ENCODE results near the gene LRAT. TPM values are rescaled to one million over a fixed set of nuclear protein-coding genes. Genes with fewer than 3 reads are reported as not detected.
A peak's percentile ranks its signal among the peaks of the same experiment; 100 is the strongest.

Gene LRAT
- total RNA-seq, result under 1 TPM; 0.07 to 0.42 TPM

DNA sequence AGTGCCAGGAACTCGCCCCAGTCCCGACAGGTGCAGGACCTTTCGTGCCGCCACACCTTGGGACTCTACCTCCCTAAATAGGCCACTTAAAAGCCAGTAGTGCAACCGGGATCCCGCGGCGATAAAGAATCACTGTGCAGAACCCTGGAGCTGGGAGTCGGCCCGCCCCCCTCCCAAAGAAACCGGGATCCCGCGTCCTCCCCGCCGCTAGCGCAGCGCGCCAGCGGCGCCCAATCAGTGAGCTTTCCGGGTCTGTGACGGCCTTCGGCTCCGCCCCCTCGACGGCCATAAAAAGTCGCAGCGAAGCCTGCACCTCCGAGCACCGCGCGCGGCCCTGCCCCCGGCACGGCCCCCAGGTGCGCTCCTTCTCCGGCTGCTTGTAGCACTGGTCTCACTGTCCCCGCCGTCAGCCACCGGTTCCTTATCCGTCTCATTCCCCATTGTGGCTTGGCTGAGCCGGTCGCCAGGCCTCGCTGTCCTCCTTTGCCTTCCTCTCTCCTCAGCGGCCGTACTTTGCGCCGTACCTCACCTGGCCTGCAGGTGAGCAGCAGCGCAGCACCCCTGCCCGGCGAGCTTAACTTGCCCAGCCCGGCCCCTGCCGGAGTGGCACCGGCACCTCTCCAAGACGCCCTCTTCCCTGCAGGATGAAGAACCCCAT, at the start of gene LRAT:
Gene LRAT (plus strand): TSS at position 318 of the 658 bp plus-strand sequence. CDS start 327 bp downstream, at position 645.
- Histone ChIP-seq H3K4me3 (peak within 1 kb of the TSS; percentile 43), H3K27me3 (peaks cover 21% of the 10 kb centered on the region), H3K36me3 (no peaks in the 10 kb centered on the region), H3K4me1 (peaks cover 4% of the 10 kb centered on the region), H3K27ac (no peak within 1 kb of the TSS), H3K9ac (ENCODE audit: low read depth in 2 of 2, low read length in 2 of 2) (no peak within 1 kb of the TSS), H3K9me3 (no peaks in the 10 kb centered on the region)
- intact Hi-C loops (cut with DNase I), result no loop called here
- DNase-seq, result peak; percentile 82
- TF ChIP-seq, protein P1, sequence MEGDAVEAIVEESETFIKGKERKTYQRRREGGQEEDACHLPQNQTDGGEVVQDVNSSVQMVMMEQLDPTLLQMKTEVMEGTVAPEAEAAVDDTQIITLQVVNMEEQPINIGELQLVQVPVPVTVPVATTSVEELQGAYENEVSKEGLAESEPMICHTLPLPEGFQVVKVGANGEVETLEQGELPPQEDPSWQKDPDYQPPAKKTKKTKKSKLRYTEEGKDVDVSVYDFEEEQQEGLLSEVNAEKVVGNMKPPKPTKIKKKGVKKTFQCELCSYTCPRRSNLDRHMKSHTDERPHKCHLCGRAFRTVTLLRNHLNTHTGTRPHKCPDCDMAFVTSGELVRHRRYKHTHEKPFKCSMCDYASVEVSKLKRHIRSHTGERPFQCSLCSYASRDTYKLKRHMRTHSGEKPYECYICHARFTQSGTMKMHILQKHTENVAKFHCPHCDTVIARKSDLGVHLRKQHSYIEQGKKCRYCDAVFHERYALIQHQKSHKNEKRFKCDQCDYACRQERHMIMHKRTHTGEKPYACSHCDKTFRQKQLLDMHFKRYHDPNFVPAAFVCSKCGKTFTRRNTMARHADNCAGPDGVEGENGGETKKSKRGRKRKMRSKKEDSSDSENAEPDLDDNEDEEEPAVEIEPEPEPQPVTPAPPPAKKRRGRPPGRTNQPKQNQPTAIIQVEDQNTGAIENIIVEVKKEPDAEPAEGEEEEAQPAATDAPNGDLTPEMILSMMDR (IDR thresholded peaks at IDR 0.05), result peak; percentile 31

DNA sequence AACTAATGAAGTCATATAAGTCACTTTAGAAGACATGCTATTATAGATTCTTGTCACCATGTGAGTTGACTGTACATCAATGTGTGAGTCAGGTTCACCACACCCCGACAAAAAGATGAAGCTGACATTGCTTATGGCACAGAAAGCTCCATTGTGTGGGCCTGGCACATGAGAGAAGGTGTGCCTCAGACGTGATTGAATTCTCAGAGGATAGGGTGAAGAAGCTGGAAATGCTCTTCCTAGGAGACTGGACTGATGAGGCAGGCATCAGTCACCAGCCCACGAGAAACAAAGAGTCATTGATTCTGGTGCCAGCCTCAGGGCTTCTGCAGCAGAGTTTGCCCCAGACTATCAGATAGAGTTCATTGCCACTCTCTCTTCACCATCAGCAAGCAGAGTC, 35.9 kb upstream of the LRAT start:
- Histone ChIP-seq H3K4me1 (no peaks in the 10 kb centered on the region), H3K27me3 (no peaks in the 10 kb centered on the region), H3K9ac (ENCODE audit: low read depth in 2 of 2, low read length in 2 of 2) (no peak overlapping the region), H3K4me3 (no peak overlapping the region), H3K36me3 (no peaks in the 10 kb centered on the region), H3K27ac (no peak overlapping the region), H3K9me3 (no peaks in the 10 kb centered on the region)
- DNase-seq, result no peak
- intact Hi-C loops (cut with DNase I), result no loop called here
- TF ChIP-seq, protein P1 (IDR thresholded peaks at IDR 0.05), result no peak

DNA sequence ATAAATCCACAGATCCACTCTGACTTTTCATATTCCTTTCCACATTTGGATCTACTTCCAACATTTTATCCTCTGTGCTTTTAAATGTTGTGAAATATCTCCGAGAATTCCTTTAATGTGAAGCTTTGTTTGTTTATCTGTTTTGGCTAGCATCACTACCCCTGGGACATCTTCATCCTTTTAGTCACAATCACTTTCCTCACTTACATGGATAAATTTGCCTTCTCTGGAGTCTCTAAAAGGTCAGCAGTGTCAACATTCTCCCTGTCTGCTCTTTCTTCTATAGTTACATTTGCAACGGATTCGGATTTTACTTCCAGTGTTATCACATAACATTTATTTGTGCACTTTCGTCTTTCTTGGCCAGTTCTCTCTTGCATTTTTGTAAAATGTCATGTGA, 34.2 kb upstream of the LRAT start:
- Histone ChIP-seq H3K27me3 (no peaks in the 10 kb centered on the region), H3K36me3 (no peaks in the 10 kb centered on the region), H3K9ac (ENCODE audit: low read depth in 2 of 2, low read length in 2 of 2) (no peak overlapping the region), H3K4me3 (no peak overlapping the region), H3K27ac (no peak overlapping the region), H3K4me1 (no peaks in the 10 kb centered on the region), H3K9me3 (no peaks in the 10 kb centered on the region)
- no peak for DNase-seq
- TF ChIP-seq, protein P1 (IDR thresholded peaks at IDR 0.05), result no peak
- intact Hi-C loops (cut with DNase I), result no loop called here

DNA sequence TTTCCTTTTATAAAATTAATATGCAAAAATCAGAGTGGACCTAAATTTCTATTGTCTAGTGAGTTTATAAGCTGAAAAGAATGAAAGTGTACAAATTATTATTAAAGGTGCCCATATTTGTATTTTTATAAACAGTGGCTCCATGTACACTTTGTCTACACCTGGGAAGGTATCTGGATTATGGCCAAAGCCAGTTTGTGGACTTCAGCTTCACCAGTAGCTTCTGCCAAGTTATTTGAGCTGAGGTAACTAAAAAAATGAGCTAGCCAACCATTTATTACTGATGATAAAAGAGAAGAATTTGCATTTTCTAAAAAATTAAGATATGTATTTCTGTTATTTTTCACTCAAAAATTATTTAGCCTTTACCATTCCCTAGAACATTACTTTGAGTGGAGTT, 32.3 kb upstream of the LRAT start:
- intact Hi-C loops (cut with DNase I), result no loop called here
- TF ChIP-seq, protein P1 (IDR thresholded peaks at IDR 0.05), result no peak
- no peak for DNase-seq
- Histone ChIP-seq H3K9me3 (no peaks in the 10 kb centered on the region), H3K4me3 (no peak overlapping the region), H3K27me3 (no peaks in the 10 kb centered on the region), H3K36me3 (no peaks in the 10 kb centered on the region), H3K4me1 (no peaks in the 10 kb centered on the region), H3K9ac (ENCODE audit: low read depth in 2 of 2, low read length in 2 of 2) (no peak overlapping the region), H3K27ac (no peak overlapping the region)

DNA sequence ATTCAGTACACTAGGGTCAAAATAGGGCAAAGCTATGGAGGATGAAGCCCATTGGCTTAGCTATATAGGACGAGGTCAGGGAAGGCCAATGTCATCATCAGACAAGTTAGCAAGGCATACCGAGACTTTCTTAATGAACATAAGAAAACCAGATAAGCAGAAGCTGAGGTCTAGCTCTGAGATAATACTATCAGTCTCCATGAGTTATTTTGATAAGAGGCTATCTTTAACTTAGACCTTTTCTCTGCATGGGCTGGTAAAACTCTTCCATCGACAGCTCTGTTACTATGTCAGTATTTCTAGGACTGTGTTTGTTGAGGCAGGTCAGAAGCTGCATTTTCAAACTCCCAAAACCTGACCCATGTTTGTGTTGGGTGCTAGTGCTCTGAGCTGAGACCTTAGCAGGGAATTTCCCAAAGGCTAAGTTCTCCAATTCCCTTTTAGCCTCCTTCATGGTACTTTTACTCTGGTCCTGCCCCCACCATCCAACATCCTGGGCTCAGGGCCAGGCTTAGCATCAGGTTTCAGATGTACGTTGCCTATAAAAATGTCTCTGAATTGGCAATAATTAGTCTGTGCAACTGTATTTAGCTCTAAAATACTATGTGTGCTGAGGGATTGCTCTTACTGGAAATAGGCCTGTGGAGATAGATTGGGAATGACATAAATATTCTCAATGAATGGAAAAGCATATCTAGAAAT, 29.3 kb upstream of the LRAT start:
- intact Hi-C loops (cut with DNase I), result no loop called here
- Histone ChIP-seq H3K4me3 (no peak overlapping the region), H3K9me3 (no peaks in the 10 kb centered on the region)

More for the DNA sequence above, 29.3 kb upstream of the LRAT start:
- Histone ChIP-seq H3K27me3 (no peaks in the 10 kb centered on the region), H3K4me1 (no peaks in the 10 kb centered on the region), H3K9ac (ENCODE audit: low read depth in 2 of 2, low read length in 2 of 2) (no peak overlapping the region), H3K27ac (no peak overlapping the region), H3K36me3 (no peaks in the 10 kb centered on the region)
- TF ChIP-seq, protein P1 (IDR thresholded peaks at IDR 0.05), result no peak
- no peak for DNase-seq
